ENCODE data around the gene JARID2. TPM values are rescaled to one million over a fixed set of nuclear protein-coding genes. Genes with fewer than 3 reads are reported as not detected.

JARID2 gene
- polyA plus RNA-seq (2013, experiment 1 of 2): 10.5 TPM
- polyA plus RNA-seq (2013, experiment 2 of 2): 9.8 TPM

- H2BK5ac ChIP-seq (ENCODE audit: low read depth, low read length, poor library complexity, severe bottlenecking): peak within 1 kb of the TSS; percentile 71
- peak within 1 kb of the TSS; percentile 99 for H3K18ac ChIP-seq (ENCODE audit: low read depth in 1 of 2, low read length in 2 of 2)
- WGBS: under 1% methylated on average over 47 of the region's 59 CpGs
- H3K23ac ChIP-seq (ENCODE audit: low read length in 2 of 2): peak within 1 kb of the TSS in 1 of 2 experiments; percentile 57
- peak within 1 kb of the TSS; percentile 88 for H3K4me2 ChIP-seq (ENCODE audit: low read length, poor library complexity, severe bottlenecking)
- no peaks in the 10 kb centered on the region for H3K9me3 ChIP-seq (ENCODE audit: control insufficient read depth, low read length)
- peak within 1 kb of the TSS; percentile 47 to 80 for H3K4ac ChIP-seq (ENCODE audit: low read depth in 1 of 2, low read length in 2 of 2)
- H2BK12ac ChIP-seq (ENCODE audit: low read length in 2 of 2): peak within 1 kb of the TSS in 1 of 2 experiments; percentile 79
- H4K91ac ChIP-seq (ENCODE audit: low read length): peak within 1 kb of the TSS; percentile 96
- peaks cover 4% of the 10 kb centered on the region for H3K4me1 ChIP-seq (ENCODE audit: control insufficient read depth, insufficient read depth, low read depth, low read length)
- H2AFZ ChIP-seq (ENCODE audit: low read depth, low read length): peak within 1 kb of the TSS; percentile 98
- peak within 1 kb of the TSS; percentile 72 for H3K27ac ChIP-seq (ENCODE audit: low read length, poor library complexity, severe bottlenecking)
- H3K14ac ChIP-seq (ENCODE audit: low read length in 2 of 2): peak within 1 kb of the TSS in 1 of 2 experiments; percentile 84
- H2BK120ac ChIP-seq (ENCODE audit: low read depth, low read length): peak within 1 kb of the TSS; percentile 89
- H3K4me3 ChIP-seq (ENCODE audit: insufficient read depth in 1 of 2, low read depth in 1 of 2, low read length in 2 of 2): peak within 1 kb of the TSS; percentile 91 to 96
- peak within 1 kb of the TSS; percentile 100 for H2BK15ac ChIP-seq (ENCODE audit: low read depth, poor library complexity, severe bottlenecking)
- DNase-seq: peak; percentile 99
- H4K8ac ChIP-seq (ENCODE audit: low read length): peak within 1 kb of the TSS; percentile 94
- peak within 1 kb of the TSS; percentile 94 for H3K9ac ChIP-seq (ENCODE audit: low read length)
- peaks cover 2% of the 10 kb centered on the region for H3K79me1 ChIP-seq (replicated peaks; ENCODE audit: low read length, poor library complexity, severe bottlenecking)
- H3K27me3 ChIP-seq (ENCODE audit: control insufficient read depth in 1 of 2, insufficient read depth in 1 of 2, low read length in 2 of 2): no peaks in the 10 kb centered on the region
- no peaks in the 10 kb centered on the region for H3K36me3 ChIP-seq (ENCODE audit: control insufficient read depth in 1 of 2, insufficient read depth in 2 of 2, low read depth in 1 of 2, low read length in 2 of 2)
- no peak within 1 kb of the TSS for H2AK5ac ChIP-seq (ENCODE audit: low read length, severe bottlenecking)
Measured at GRCh38 chr6:15245361-15246216, at the start of gene JARID2. JARID2 (plus strand) TSS chr6:15246069; CDS start chr6:15246540, 471 bp downstream.

- Histone ChIP-seq H3K79me1 (replicated peaks; ENCODE audit: low read length, poor library complexity, severe bottlenecking) (no peaks in the 10 kb centered on the region), H3K18ac (ENCODE audit: low read depth in 1 of 2, low read length in 2 of 2) (no peak overlapping the region), H3K27me3 (ENCODE audit: control insufficient read depth in 1 of 2, insufficient read depth in 1 of 2, low read length in 2 of 2) (no peaks in the 10 kb centered on the region), H3K4me3 (ENCODE audit: insufficient read depth in 1 of 2, low read depth in 1 of 2, low read length in 2 of 2) (no peak overlapping the region), H2AK5ac (ENCODE audit: low read length, severe bottlenecking) (no peak overlapping the region), H2AFZ (ENCODE audit: low read depth, low read length) (no peak overlapping the region), H2BK15ac (ENCODE audit: low read depth, poor library complexity, severe bottlenecking) (no peak overlapping the region), H3K27ac (ENCODE audit: low read length, poor library complexity, severe bottlenecking) (no peak overlapping the region), H3K4me1 (ENCODE audit: control insufficient read depth, insufficient read depth, low read depth, low read length) (no peaks in the 10 kb centered on the region), H3K9ac (ENCODE audit: low read length) (no peak overlapping the region), H2BK12ac (ENCODE audit: low read length in 2 of 2) (no peak overlapping the region), H3K4ac (ENCODE audit: low read depth in 1 of 2, low read length in 2 of 2) (no peak overlapping the region), H3K14ac (ENCODE audit: low read length in 2 of 2) (no peak overlapping the region), H2BK120ac (ENCODE audit: low read depth, low read length) (no peak overlapping the region), H4K91ac (ENCODE audit: low read length) (no peak overlapping the region), H3K9me3 (ENCODE audit: control insufficient read depth, low read length) (no peaks in the 10 kb centered on the region), H2BK5ac (ENCODE audit: low read depth, low read length, poor library complexity, severe bottlenecking) (no peak overlapping the region), H3K36me3 (ENCODE audit: control insufficient read depth in 1 of 2, insufficient read depth in 2 of 2, low read depth in 1 of 2, low read length in 2 of 2) (no peaks in the 10 kb centered on the region), H4K8ac (ENCODE audit: low read length) (no peak overlapping the region), H3K4me2 (ENCODE audit: low read length, poor library complexity, severe bottlenecking) (no peak overlapping the region), H3K23ac (ENCODE audit: low read length in 2 of 2) (no peak overlapping the region)
- 90% methylated on average over 3 of the region's 5 CpGs for WGBS
- DNase-seq: no peak
Measured at GRCh38 chr6:15200087-15200486, 45.8 kb upstream of the JARID2 start.

- H2AFZ ChIP-seq (ENCODE audit: low read depth, low read length): no peak overlapping the region
- no peak overlapping the region for H3K4me3 ChIP-seq (ENCODE audit: insufficient read depth in 1 of 2, low read depth in 1 of 2, low read length in 2 of 2)
- no peak overlapping the region for H2BK15ac ChIP-seq (ENCODE audit: low read depth, poor library complexity, severe bottlenecking)
- H3K4me2 ChIP-seq (ENCODE audit: low read length, poor library complexity, severe bottlenecking): no peak overlapping the region
- H3K23ac ChIP-seq (ENCODE audit: low read length in 2 of 2): no peak overlapping the region
- H3K4ac ChIP-seq (ENCODE audit: low read depth in 1 of 2, low read length in 2 of 2): no peak overlapping the region
- no peak overlapping the region for H4K91ac ChIP-seq (ENCODE audit: low read length)
- H3K27me3 ChIP-seq (ENCODE audit: control insufficient read depth in 1 of 2, insufficient read depth in 1 of 2, low read length in 2 of 2): no peaks in the 10 kb centered on the region
- no peak for DNase-seq
- H3K79me1 ChIP-seq (replicated peaks; ENCODE audit: low read length, poor library complexity, severe bottlenecking): no peaks in the 10 kb centered on the region
- H3K4me1 ChIP-seq (ENCODE audit: control insufficient read depth, insufficient read depth, low read depth, low read length): peaks cover 1% of the 10 kb centered on the region
- no peak overlapping the region for H2BK120ac ChIP-seq (ENCODE audit: low read depth, low read length)
- H4K8ac ChIP-seq (ENCODE audit: low read length): no peak overlapping the region
- no peak overlapping the region for H3K14ac ChIP-seq (ENCODE audit: low read length in 2 of 2)
- H3K27ac ChIP-seq (ENCODE audit: low read length, poor library complexity, severe bottlenecking): no peak overlapping the region
- no peaks in the 10 kb centered on the region for H3K36me3 ChIP-seq (ENCODE audit: control insufficient read depth in 1 of 2, insufficient read depth in 2 of 2, low read depth in 1 of 2, low read length in 2 of 2)
- no peak overlapping the region for H2BK12ac ChIP-seq (ENCODE audit: low read length in 2 of 2)
- H3K9me3 ChIP-seq (ENCODE audit: control insufficient read depth, low read length): no peaks in the 10 kb centered on the region
- H3K9ac ChIP-seq (ENCODE audit: low read length): no peak overlapping the region
- no peak overlapping the region for H2AK5ac ChIP-seq (ENCODE audit: low read length, severe bottlenecking)
- no peak overlapping the region for H2BK5ac ChIP-seq (ENCODE audit: low read depth, low read length, poor library complexity, severe bottlenecking)
- no peak overlapping the region for H3K18ac ChIP-seq (ENCODE audit: low read depth in 1 of 2, low read length in 2 of 2)
- 92% methylated on average over 2 of the region's 4 CpGs for WGBS
Measured at GRCh38 chr6:15205321-15205720, 40.5 kb upstream of the JARID2 start.

- no peak overlapping the region for H3K27ac ChIP-seq (ENCODE audit: low read length, poor library complexity, severe bottlenecking)
- H3K18ac ChIP-seq (ENCODE audit: low read depth in 1 of 2, low read length in 2 of 2): no peak overlapping the region
- no peaks in the 10 kb centered on the region for H3K36me3 ChIP-seq (ENCODE audit: control insufficient read depth in 1 of 2, insufficient read depth in 2 of 2, low read depth in 1 of 2, low read length in 2 of 2)
- no peak overlapping the region for H4K91ac ChIP-seq (ENCODE audit: low read length)
- H3K23ac ChIP-seq (ENCODE audit: low read length in 2 of 2): no peak overlapping the region
- no peak overlapping the region for H3K4ac ChIP-seq (ENCODE audit: low read depth in 1 of 2, low read length in 2 of 2)
- H4K8ac ChIP-seq (ENCODE audit: low read length): no peak overlapping the region
- H3K9ac ChIP-seq (ENCODE audit: low read length): peak overlapping the region; percentile 79
- no peak overlapping the region for H2AK5ac ChIP-seq (ENCODE audit: low read length, severe bottlenecking)
- no peak overlapping the region for H2BK120ac ChIP-seq (ENCODE audit: low read depth, low read length)
- no peak overlapping the region for H3K14ac ChIP-seq (ENCODE audit: low read length in 2 of 2)
- no peak overlapping the region for H2BK12ac ChIP-seq (ENCODE audit: low read length in 2 of 2)
- H3K4me1 ChIP-seq (ENCODE audit: control insufficient read depth, insufficient read depth, low read depth, low read length): peaks cover 1% of the 10 kb centered on the region
- no peak overlapping the region for H3K4me3 ChIP-seq (ENCODE audit: insufficient read depth in 1 of 2, low read depth in 1 of 2, low read length in 2 of 2)
- no peak for DNase-seq
- WGBS: 56% methylated on average over 1 of the region's 2 CpGs
- no peak overlapping the region for H2AFZ ChIP-seq (ENCODE audit: low read depth, low read length)
- no peaks in the 10 kb centered on the region for H3K79me1 ChIP-seq (replicated peaks; ENCODE audit: low read length, poor library complexity, severe bottlenecking)
- H2BK15ac ChIP-seq (ENCODE audit: low read depth, poor library complexity, severe bottlenecking): no peak overlapping the region
- no peak overlapping the region for H2BK5ac ChIP-seq (ENCODE audit: low read depth, low read length, poor library complexity, severe bottlenecking)
- H3K9me3 ChIP-seq (ENCODE audit: control insufficient read depth, low read length): no peaks in the 10 kb centered on the region
- H3K27me3 ChIP-seq (ENCODE audit: control insufficient read depth in 1 of 2, insufficient read depth in 1 of 2, low read length in 2 of 2): no peaks in the 10 kb centered on the region
- H3K4me2 ChIP-seq (ENCODE audit: low read length, poor library complexity, severe bottlenecking): no peak overlapping the region
Measured at GRCh38 chr6:15206887-15207286, 39.0 kb upstream of the JARID2 start.

Data from mesenchymal stem cell (in vitro differentiated cells and primary cell).